AG04450 (cell line): ENCODE data around the gene LAMP5. TPM values are rescaled to one million over a fixed set of nuclear protein-coding genes. Genes with fewer than 3 reads are reported as not detected.

Experiments used
- CTCF ChIA-PET: fragments of 300-600, 350-600 bp; formaldehyde crosslinking; extraction: SDS; loops from one replicate; lab custom pipeline; 2022; ENCODE audit warnings: antibody characterized with exemption, inconsistent platforms; lab: Charles Lee
- POLR2A ChIA-PET: fragments of 350-600 bp; formaldehyde crosslinking; extraction: SDS; loops from one replicate; lab custom pipeline; 2021; ENCODE audit warnings: antibody characterized with exemption, inconsistent platforms; lab: Yijun Ruan, JAX
- DNase-seq: peaks from one replicate; pipeline ENCODE4 v3.0.0-alpha.2; 2011; ENCODE audit warnings: low read depth, low spot score
- H3K27ac ChIP-seq: one replicate; pipeline ENCODE4 v1.5.1; 2012; ENCODE audit warnings: low read depth, low read length, control low read depth
- H3K27me3 ChIP-seq: one replicate; pipeline ENCODE4 v1.6.0; 2012; ENCODE audit warnings: low read length; ENCODE audit not compliant: control insufficient read depth, insufficient read depth
- H3K4me3 ChIP-seq: 2 replicates; pipeline ENCODE4 v1.5.1; 2011; ENCODE audit warnings: mild to moderate bottlenecking, low read depth, low read length, control low read depth
- H3K9me3 ChIP-seq: 2 replicates; pipeline ENCODE4 v1.5.1; 2012; ENCODE audit warnings: low read length; ENCODE audit not compliant: control insufficient read depth, insufficient read depth
- polyA plus RNA-seq: library from polyadenylated mRNA; depleted of rRNA; stranded (reverse); fragments of >200 nt; gene quantifications from 2 replicates; pipeline ENCODE4 v1.2.3, GENCODE V29; 2011
- TF ChIP-seq, protein P1 (sequence below): IDR thresholded peaks from 2 replicates; pipeline ENCODE4 v1.5.1; 2011; ENCODE audit warnings: low read depth, low read length, control low read depth, inconsistent platforms

LAMP5 gene
- polyA plus RNA-seq, 1 experiment = 0.20 TPM

DNA sequence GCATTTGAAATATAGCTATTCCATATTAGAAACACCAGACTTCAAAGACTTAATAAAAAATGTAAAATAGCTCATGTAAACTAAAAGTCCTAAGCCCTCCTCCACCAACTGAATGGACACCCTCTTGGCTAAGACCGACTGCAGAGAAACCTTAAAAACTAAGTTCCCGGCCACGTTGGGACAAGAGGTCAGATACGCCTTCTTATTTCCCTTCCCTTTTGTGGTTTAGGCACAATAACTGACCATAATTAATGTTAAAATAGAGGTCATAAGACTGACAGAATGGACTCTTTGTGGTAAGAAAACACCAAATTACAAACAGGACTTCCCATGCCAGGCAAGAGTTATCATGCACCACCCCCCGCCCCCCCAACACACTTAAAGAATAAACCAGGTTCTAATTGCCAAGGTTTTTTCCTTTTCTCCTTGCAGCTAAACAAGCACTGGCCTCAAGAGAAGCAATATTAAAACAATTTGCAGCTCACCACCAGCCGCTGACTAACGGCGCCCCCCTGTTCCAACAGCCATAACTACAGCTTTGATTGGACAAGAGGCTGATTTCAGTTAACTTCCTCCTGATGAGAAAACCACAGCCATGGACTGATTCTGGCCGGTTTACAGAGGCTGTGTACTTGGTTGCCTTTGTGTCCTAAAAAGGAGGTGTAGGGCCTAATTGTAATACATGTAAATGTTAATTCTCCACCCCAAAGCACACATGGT, 10.7 kb upstream of the LAMP5 start:
- peaks cover 11% of the 10 kb centered on the region; the same call in 1 of the 2 replicates for H3K9me3 ChIP-seq
- no peak for DNase-seq
- H3K27ac ChIP-seq = no peak overlapping the region
- ChIA-PET POLR2A (no interaction called here), CTCF (interaction anchor here (0.6 to 1.5 kb wide), 5 partner anchors 33 to 1567 kb away, joined by 3 to 7 read pairs (median 5); no protein-coding TSS in a partner anchor)
- H3K27me3 ChIP-seq = peaks cover 37% of the 10 kb centered on the region
- H3K4me3 ChIP-seq = no peak overlapping the region
- TF ChIP-seq, protein P1, sequence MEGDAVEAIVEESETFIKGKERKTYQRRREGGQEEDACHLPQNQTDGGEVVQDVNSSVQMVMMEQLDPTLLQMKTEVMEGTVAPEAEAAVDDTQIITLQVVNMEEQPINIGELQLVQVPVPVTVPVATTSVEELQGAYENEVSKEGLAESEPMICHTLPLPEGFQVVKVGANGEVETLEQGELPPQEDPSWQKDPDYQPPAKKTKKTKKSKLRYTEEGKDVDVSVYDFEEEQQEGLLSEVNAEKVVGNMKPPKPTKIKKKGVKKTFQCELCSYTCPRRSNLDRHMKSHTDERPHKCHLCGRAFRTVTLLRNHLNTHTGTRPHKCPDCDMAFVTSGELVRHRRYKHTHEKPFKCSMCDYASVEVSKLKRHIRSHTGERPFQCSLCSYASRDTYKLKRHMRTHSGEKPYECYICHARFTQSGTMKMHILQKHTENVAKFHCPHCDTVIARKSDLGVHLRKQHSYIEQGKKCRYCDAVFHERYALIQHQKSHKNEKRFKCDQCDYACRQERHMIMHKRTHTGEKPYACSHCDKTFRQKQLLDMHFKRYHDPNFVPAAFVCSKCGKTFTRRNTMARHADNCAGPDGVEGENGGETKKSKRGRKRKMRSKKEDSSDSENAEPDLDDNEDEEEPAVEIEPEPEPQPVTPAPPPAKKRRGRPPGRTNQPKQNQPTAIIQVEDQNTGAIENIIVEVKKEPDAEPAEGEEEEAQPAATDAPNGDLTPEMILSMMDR = no peak

DNA sequence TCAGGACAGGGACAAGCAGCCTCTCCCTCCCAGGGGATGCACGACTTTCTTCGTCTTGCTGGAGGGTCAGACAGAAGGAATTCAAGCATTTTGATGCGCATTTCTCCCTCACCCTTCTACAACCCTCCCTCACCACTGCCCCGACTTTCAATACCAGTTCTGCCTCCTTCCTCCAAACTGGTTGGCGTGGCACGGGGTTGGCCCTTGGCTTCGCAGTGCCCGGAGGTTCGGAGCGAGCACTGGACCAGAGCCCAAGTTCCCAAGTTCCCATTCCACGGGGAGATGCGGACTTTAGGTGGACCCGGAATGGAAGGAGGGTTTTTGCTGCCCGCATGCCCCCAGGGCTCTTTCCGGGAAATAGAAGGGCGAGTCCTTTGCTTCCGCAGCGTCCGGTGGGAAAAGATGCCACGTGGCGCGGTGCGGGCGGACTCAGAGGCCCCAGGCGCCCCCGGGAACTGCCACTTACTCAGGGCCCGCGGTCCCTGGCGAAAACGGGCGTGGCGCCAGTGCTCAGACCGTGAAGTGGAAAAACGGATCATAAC, 8.0 kb upstream of the LAMP5 start:
- POLR2A ChIA-PET = no interaction called here
- Histone ChIP-seq H3K27me3 (peaks cover 52% of the 10 kb centered on the region), H3K9me3 (peaks cover 11% of the 10 kb centered on the region; the same call in 1 of the 2 replicates), H3K27ac (no peak overlapping the region), H3K4me3 (no peak overlapping the region)
- CTCF ChIA-PET = interaction anchor here (0.6 kb wide), 1 partner anchor 111 kb away, joined by 4 read pairs; no protein-coding TSS in a partner anchor
- TF ChIP-seq, protein P1 = no peak
- DNase-seq = no peak

DNA sequence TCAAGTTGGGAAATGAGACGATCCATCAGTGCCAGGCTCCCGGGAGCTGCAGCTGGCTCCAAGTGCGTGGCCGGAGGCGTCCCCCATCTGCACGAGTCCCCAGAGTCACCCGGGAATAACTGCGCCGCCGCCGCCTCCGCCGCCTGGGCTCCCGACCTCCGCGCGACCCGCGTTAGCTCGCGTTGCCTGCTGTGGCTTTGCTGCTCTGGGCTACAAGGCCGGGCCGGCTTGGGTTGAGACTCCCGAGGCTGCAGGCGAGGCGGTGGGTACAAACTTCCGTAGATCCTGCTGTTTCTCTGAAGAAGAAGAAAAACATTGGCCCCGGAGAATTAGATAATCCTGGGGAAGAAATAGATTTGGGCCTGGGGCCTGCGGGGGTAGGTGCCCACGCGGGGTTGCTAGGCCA, 7.4 kb upstream of the LAMP5 start:
- CTCF ChIA-PET = no interaction called here
- POLR2A ChIA-PET = no interaction called here
- no peak overlapping the region for H3K4me3 ChIP-seq
- TF ChIP-seq, protein P1 = no peak
- DNase-seq = no peak
- H3K27ac ChIP-seq = no peak overlapping the region
- peaks cover 11% of the 10 kb centered on the region; the same call in 1 of the 2 replicates for H3K9me3 ChIP-seq
- H3K27me3 ChIP-seq = peaks cover 57% of the 10 kb centered on the region

DNA sequence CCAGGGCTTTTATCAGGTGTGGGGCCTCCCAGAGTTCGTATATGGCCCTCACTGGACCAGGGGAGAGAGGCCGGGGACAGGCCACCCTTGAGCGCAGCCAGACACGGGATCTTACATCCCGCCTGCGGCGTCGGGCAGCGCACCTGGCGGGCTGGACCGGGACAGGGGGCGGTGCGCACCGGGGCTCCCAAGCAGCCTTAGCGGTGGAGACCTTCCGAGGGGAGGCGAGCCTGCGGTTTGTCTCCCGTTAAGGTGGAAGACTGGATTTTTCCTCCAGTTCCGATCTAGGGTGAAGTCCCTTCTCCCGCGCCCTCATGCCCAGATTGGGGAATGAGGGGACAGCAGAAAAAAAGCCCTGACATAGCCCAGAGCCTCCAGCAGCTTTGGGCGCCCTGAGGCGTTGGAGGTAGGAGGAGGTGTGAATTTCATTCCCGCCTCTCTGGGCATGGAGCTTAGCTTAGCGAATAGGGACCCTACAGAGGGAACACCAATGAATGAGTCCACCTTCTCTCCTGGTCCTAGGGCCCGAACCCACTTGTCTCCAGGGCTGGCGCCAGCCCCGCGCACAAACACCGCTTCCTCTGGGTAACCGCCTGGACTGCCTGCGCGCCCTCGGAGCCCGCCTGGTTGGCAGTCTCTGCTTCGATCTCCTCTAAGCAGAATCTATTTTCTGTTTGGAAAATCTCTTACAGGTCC, 6.7 kb upstream of the LAMP5 start:
- Histone ChIP-seq H3K9me3 (peaks cover 11% of the 10 kb centered on the region; the same call in 1 of the 2 replicates), H3K27me3 (peaks cover 57% of the 10 kb centered on the region), H3K27ac (no peak overlapping the region), H3K4me3 (no peak overlapping the region)
- POLR2A ChIA-PET = no interaction called here
- CTCF ChIA-PET = no interaction called here
- no peak for DNase-seq
- TF ChIP-seq, protein P1 = no peak
